ENCODE measurements around the gene FGR. TPM values are rescaled to one million over a fixed set of nuclear protein-coding genes. Genes with fewer than 3 reads are reported as not detected.

FGR gene
- total RNA-seq, 4 donors from 2014 or later: 18.8 to 131 (median 77.6) TPM

DNA sequence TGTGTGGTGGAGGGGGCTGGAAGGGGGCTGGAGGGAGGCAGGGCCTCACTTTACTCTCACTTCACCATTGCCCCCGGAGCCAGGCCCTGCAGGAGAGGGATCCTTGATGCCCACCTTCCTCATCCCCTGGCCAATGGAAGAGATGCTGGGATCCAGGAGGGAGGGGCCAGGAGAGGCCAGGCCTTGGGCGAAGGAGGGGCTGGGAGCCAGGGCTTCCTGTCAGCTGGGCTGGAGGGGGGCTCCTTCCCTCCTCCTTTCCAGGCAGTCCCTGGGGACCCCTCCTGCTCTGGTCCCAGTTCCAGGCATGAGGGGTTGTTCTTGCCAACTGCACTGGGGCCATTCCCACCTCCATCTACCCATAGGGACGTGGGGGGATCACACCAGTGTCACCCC is 36.7 kb downstream of the FGR start:
- ATAC-seq (ENCODE audit: low FRiP score): no peak
- TF ChIP-seq, protein P1, sequence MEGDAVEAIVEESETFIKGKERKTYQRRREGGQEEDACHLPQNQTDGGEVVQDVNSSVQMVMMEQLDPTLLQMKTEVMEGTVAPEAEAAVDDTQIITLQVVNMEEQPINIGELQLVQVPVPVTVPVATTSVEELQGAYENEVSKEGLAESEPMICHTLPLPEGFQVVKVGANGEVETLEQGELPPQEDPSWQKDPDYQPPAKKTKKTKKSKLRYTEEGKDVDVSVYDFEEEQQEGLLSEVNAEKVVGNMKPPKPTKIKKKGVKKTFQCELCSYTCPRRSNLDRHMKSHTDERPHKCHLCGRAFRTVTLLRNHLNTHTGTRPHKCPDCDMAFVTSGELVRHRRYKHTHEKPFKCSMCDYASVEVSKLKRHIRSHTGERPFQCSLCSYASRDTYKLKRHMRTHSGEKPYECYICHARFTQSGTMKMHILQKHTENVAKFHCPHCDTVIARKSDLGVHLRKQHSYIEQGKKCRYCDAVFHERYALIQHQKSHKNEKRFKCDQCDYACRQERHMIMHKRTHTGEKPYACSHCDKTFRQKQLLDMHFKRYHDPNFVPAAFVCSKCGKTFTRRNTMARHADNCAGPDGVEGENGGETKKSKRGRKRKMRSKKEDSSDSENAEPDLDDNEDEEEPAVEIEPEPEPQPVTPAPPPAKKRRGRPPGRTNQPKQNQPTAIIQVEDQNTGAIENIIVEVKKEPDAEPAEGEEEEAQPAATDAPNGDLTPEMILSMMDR (IDR thresholded peaks at IDR 0.05): no peak

DNA sequence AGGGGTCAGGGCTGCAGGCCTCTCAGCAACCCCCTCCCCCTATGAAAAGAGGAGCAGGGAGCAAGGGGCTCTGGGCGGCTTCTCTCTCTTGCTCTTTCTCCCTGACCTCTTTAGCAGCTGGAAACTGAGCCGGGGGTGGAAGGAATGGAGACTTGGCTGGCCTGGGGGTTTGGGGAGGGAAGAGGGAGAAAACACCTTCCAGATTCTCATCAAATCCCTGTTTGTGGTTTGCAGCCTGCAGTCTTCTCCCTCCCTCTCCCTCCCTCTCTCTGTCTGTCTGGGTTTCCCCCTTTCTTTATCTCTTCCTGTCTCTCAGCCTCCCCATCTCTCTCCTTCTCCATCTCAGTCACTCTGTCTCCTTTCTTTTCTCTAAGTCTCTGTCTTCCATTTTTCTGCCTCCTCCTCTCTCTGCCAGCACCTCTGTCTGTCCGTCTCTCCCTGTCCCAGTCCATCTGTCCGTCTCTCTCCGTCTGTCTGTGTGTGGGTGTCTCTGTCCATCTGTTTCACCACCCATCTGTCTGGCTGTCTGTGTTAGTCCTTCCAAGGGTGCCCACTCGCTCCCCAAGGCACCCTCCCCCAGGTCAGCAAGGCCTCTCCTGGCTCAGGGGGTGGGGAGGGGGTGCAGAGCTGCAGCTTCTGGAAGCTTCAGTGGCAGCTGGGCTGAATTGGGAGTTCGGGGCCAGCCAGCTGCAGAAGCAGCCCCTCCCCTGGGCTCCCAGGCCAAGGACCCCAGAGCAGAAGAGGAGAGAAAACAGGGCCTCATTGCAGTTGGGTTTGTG is 37.3 kb downstream of the FGR start:
- no peak for ATAC-seq (ENCODE audit: low FRiP score)
- TF ChIP-seq, protein P1 (IDR thresholded peaks at IDR 0.05): no peak

More for the DNA sequence above, 36.7 kb downstream of the FGR start:
- DNase-seq (ENCODE audit: low spot score): no peak

DNA sequence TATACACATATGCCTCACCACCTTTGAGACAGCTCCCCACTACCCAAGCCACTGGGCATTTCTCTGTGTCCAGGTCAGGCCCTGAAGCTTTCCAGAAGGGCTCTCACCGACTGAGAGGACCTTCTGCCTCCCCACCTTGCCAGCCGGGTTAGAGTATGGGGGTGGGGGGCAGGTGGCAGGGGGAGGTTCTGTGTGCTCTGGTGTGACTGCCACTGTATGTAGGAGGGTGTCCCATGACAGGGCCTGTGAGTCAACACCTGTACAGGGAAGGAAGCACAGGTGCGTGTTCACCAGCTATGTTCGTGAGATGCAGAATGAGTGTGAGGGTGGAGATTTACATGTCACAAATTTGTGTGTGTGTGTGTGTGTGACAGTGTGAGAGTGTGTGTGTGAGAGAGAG is 38.0 kb downstream of the FGR start:
- ATAC-seq (ENCODE audit: low FRiP score) (no peak), DNase-seq (ENCODE audit: low spot score) (no peak)
- TF ChIP-seq, protein P1 (IDR thresholded peaks at IDR 0.05): no peak

More for the DNA sequence above, 37.3 kb downstream of the FGR start:
- DNase-seq (ENCODE audit: low spot score): no peak

DNA sequence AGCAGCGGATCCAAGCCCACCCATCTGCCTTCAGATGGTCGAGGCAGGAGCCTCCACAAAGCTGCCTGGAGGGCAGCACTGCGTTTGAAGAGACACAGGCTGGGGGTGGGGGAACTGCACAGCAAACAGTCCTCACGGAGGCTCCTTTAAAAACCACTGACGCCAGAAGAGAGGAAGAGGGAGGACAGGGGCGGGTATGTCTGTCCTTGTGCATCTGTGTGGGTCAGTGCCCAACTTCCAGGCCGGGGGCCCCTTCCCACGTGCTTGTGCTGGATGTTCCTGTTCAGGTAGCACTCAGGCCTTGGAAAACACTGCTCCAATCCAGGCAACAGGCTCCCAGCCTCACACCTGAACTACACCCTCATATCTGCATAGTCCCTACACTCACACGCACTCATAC is 38.7 kb downstream of the FGR start:
- TF ChIP-seq, protein P1 (IDR thresholded peaks at IDR 0.05): no peak
- ATAC-seq (ENCODE audit: low FRiP score) (no peak), DNase-seq (ENCODE audit: low spot score) (no peak)

DNA sequence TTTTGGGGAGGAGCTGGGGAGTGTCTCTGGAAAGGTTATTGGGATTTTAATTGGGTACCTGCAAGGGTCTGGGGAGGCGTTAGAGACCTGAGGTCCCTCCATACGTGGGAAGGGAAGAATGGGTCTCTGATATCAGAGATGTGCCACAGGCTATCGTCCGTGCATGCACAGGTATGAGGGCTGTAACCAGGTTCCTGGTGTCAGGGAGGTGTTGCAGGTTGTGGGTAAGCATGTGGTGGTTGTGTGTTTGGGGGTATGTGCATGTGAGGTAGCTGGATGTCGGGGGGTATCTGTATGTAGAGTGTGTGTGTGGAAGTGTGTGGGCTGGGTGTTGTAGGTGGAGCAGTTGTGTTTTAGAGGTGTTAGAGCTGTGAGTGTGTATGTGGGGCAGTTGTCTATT is 39.4 kb downstream of the FGR start:
- ATAC-seq (ENCODE audit: low FRiP score) (no peak), DNase-seq (ENCODE audit: low spot score) (no peak)
- TF ChIP-seq, protein P1 (IDR thresholded peaks at IDR 0.05): no peak

DNA sequence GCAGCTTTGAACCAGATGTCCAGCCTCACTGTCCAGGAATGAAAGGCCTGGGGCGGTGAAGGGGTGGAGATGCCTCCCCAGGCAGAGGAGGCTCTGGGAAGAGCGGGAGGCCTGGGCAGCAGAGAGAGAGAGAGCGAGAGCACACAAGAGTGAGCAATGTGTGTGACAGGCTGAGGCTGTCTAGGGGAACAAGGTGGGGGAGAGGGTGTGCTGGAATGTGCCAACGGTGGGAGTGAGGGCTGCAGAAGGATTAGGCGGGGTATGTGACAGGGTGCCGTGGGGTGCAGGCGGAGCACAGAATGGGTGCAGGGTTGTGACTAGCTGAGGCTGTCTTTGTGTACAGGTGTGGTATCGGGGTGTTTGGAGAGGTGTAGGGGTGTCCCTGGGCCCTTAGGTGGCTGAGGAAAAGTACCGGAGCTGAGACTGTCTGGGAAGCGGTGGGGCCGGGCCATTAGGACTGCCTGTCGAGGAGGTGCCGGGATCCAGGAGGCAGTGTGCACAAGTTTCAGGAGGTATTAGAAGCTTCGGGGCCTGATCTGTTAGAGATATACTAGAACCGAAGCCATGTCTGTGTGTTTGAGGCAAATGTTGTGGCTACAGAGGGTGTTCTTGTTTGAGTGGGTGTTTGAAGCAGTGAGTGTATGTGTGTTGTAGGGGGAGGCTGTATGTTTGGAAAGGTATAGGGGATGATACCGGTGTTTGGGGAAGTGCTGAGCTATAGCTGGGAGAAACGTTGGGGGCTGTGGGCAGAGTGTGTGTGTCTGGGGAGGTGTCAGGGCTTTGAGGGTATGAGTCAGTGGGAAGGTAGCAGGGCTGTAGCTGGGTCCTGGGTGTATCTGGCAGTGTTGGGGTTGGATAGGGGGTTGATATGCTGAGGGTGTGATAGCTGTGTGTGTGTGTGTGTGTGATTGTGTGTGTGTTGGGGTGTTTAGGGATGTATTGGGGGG is 40.1 kb downstream of the FGR start:
- TF ChIP-seq, protein P1 (IDR thresholded peaks at IDR 0.05): no peak
- ATAC-seq (ENCODE audit: low FRiP score) (peak; percentile 25), DNase-seq (ENCODE audit: low spot score) (no peak)
